NCI-H1436 (cell line): Measurements from ENCODE around the gene TRMU.

ENCODE experiments used
- DNase-seq: peaks from one replicate; lab custom pipeline; 2025; lab: John Stamatoyannopoulos, UW

TRMU gene

DNA sequence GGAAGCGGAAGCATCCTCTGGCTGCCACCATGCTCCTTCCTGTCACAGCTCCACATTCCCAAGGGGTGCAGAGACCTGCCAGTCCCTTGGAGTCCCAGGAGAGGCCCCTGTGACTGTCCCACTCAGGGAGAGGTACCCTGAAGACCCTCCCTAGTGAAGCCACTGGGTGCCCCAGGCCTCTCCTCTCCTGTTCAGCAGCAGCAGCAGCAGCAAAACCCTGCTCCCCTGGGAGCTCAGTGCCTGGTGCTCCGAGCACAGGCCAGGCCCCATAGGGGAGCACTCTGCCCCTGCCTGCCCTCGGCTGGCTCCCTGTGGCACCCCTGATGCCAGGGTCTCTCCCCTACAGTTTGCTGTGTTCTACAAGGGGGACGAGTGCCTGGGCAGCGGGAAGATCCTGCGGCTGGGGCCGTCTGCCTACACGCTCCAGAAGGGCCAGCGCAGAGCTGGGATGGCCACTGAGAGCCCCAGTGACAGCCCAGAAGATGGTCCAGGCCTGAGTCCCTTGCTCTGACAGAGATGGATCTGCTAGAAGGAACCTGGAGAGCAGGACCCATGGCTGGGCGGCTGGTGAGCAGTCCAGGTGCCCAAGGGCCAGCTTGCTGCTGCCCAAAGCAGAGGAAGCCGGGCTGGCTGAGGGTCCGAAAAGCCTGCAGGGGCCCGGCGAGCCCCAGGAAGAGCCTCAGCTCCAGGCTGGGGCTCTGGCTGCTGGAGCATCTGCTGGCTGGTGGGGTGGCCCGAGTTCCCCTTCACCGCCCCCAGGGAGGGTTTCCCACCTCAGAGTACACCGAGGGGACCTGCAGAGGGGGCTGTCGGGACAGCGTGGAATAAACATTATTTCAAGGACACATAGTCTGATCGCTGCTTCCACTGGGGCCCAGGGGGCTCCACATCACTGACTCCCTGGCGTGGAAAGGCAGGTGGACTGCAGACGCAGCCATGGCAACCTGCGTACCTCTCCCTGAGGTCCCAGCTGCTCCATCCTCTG is 21.3 kb downstream of the TRMU start:
- no peak for DNase-seq

DNA sequence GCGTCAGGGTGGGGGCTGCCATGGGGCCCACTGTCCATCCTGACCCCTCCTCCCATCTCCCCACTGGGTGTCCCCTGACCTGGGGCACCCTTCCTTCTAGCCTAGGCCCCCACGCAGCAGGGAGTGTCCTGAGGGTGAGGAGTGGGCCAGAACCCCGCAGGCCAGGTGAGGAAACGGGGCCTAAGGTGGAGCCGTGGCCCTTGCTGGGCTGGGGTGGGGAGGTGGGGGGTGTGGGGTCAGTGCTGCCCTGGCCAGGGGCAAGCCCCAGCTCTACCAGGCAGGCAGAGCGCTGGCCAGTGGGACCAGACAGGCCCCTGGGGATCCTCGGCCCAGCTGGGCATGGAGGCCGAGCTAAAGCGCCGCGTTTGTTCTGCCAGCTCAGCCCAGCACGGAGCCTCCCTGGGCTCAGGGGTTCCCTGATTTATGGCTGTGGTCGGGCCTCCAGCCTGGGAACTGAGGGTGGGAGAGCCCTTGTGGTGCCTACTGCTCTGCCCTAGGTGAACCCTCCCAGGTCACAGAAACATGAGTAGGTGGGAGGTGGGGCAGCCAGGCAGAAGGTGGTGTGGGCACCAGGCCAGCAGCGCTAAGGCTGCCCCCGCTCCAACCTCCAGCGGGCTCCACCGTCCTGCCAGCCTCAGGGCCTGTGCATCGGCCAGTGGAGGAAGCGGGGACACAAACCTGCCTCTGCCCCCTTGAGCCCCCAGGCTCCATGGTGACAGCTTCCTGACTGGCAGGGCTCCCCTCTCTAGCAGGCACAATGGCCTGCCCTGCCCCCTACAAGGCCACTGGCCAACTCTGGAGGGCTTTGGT is 22.4 kb downstream of the TRMU start:
- no peak for DNase-seq

DNA sequence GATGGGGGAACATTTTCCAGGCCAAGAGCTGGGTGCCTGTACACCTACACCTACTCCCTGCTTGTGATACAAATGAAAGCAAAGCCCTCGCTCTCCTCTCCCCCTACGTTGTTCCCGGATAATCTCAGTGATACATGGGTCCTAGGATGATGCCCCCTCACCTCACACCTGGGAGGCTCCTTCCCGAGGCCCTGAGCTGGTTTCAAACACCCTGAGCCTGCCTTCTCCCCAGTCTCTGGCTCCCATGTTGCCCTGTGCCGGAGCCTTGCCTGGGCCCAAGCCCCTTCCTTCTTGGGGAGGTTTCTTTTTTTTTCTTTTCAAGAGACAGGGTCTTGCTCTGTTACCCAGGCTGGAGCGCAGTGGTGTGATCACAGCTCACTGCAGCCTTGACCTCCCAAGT is 23.3 kb downstream of the TRMU start:
- DNase-seq, result no peak

DNA sequence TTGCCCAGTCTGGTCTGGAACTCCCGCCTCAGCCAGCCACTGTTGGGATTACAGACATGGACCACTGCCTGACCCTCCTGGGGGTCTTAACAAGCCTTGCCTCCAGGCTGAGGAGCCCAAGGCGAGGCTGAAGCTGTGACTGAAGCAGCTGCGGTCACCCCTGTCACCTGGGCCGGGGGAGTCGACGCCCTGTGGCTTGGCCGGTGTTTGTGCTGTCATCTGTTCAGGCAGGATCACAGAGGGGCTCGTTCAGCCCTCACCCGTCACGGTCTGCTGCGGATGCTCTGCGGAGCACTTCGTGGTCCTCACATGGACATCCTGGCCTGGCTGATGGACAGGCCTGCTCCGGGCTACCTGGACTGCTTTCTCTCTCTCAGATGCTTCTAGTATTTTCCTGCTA is 23.8 kb downstream of the TRMU start:
- DNase-seq, result no peak

DNA sequence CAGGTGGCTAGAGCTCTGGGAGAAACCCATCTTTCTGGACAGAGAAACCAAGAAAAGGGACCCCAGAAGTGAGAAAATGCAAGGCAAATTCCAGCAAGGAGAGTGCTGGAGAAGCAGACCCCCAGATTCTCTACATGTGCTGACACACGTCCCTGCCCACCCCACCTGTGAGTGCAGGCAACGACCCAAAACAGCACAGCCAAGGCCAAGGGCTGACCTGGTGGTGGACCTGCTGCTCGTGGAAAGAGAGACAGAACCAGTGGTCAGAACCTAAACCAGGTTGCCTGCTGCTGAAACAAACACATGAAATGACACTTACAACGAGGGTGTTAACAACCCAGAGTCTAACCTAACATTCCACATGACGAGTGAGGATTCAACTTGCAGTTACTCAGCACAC is 24.6 kb downstream of the TRMU start:
- DNase-seq, result no peak

DNA sequence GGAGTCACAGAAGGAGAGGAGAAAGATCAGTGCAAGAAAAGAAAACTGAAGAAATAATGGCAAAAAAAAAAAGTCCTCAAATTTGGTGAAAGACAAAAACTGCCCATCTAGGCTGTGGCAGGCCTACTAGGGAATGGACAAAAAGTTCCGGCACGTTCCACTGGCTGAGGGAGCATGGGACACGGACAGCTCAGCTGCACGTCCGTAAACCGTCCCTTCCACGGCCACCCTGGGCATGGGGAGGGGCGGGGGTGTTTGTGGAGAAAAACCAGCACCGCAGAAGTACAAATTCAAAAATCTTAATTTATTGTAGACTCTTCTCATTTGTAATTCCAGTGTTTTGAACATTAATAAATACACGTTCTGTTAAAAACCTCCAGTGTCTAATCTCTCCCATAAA is 25.4 kb downstream of the TRMU start:
- no peak for DNase-seq

DNA sequence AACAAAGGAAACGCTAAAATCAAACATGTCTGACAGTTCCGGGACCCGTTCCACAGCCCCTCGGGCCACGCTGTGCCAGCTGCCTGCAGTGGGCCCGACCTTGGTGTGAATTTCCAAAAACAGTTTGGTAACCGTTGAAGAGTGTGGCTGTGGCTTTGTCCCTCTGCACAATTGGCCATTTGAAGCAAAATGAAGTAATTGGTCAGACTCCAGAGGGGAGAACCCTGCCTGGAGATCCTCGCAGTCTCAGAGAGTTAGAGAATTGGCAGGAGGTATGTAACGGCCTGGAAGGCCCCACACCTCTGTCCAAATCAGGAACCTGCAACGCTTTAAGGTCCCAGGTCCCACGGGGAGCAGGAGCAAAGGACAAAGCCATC is 26.3 kb downstream of the TRMU start:
- no peak for DNase-seq

DNA sequence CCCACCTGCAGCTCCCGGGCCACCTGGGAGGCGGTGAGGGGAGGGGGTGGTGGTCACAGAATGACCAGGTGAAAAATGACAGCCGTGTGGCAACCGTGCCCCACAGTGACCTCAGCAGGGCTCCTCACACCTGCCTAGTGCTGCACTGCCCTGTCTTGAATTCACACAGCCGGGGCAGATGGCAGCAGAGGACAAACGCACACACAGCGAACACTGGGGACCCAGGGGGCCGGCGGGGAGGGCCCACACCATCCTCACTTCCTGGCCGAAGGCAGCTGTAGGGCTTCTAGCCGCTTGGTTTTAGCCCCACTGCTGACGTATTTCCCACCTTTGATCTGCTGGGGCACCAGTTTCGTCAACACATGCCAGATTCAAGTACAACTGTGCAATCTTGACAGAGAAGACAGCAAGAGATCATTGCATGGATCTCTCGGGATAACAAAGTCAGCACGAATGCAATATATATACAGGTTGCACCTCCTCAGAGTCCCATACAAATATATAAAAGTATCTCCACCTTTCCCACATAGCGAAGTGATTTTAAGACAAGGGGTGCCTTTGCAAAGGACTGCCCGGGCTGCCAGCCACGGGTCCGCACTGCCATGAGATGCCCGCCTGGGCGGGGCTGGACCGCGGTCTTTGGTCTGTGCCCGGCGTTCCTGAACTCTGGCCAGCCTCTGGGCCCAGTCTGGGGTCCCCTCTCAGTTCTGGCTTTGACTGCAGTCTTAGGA is 26.9 kb downstream of the TRMU start:
- DNase-seq, result no peak

DNA sequence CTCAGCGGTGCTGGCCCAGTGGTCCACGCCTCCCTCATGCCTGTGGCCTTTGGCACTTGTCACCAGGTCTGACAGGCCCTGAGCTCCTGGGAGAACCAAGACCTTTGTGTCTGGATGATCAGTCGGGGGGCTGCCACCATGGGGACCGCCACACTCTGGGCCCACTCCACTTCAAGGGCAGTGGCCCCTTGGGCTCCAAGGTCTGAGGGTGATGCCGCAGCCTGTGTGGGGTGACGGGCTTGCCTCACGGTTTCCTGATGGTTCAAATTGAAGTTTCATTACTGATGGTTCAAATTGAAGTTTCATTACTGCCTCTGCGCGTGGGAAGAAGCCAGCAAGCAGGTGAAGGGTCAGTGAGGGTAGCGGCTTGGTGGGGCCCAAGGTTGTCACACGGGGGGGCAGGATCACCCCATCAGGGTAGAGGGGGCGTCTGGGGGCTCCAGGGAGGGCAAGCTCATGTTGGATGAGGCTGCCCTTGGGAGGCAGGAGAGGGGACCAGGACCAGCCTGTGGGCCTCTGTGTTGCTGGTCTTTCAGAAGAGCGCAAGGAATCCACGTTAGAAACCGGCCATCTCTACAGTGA is 27.5 kb downstream of the TRMU start:
- DNase-seq, result no peak

DNA sequence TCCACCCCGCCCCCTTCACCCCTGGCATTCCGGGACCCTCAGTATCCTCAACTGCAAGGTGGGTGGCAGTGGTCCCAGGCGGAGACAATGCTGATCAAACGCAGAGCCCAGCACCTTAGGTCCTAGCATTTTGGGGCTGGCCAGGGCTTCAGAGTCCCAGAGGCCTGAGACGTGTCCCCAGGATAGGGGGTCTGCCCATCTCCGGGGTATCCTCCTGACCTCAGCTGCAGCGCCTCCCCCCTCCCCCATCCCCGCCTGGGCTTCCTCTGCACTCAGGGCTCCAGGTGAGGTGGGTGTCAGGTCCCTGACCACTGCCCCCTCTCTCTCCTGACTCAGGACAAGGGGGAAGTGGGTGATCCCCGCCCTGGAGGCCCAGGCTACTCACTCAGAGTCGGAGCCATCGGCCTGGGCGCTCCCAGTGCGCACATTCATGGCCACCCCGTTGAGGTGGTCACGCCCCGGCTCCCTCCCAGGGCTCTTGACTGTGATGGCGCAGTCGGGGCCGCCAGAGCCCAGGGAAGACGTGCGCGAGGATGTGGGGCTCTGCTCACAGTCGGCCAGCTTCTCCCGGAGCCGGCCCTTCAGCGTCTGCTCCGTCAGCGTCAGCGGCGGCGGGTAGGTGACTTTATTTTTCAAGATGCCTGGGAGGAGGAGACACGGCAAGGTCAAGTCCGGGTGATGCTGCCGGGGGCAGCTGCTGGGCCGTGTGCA is 28.3 kb downstream of the TRMU start:
- no peak for DNase-seq

DNA sequence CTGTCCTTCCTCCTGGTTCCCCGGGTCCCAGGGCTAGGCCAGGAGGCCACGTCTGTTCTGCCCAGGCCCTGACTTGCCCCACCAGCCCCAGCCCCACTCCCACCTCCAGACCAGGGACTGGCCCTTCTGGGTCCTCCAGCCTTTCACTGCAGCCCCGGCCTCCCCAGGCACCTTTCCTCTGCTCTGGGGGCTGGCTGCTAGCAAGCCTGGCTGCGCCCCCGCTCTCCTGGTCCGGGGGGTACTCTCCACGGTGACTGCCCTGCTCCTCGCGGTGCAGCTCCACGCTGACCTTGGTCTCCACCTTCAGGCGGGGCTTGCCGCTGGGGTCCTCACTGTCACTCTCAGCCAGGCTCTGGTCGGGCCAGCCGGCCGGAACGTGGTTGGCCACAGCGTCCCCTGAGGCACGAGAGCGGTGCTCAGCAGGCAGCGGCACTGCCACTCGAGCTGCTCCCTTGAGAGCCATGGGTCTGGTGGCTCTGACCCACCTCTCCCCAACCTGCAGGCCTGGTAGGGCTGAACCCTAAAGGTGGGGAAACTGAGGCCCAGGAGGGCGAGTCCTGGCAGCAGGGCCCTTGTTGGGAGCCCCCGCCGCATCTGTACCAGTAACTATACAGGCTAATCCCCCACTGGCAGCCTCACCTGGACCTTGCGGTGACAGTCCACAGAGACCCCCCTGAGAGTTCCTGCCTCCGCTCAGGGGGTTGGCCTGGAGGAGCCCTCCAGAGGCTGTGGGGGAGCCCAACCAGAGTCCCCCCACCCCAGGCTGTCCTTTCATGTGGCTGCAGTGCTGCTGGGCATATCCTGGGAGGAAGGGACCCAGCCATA is 29.0 kb downstream of the TRMU start:
- DNase-seq, result no peak

DNA sequence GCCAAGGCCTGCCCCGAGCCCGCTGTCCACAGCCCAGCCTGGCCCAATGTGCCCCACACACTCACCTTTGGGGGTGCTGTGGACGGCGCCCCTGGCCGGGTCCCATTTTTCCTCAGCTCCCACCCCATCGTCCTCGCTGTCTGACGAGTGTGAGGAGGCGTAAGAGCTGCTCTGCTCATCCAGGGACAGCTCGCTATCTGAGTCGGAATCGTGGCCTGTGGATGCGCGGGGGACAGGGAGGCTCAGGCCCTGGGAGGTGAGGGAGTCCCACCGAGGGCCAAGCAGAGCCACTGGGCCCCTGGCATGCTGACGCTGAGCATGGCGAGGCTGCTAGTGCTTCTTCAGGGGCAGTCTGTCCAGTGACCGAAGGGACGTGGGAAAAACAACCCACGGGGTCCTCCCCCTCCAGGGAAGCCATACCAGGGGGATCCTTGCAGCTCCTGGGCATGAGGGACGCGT is 29.7 kb downstream of the TRMU start:
- DNase-seq, result no peak

DNA sequence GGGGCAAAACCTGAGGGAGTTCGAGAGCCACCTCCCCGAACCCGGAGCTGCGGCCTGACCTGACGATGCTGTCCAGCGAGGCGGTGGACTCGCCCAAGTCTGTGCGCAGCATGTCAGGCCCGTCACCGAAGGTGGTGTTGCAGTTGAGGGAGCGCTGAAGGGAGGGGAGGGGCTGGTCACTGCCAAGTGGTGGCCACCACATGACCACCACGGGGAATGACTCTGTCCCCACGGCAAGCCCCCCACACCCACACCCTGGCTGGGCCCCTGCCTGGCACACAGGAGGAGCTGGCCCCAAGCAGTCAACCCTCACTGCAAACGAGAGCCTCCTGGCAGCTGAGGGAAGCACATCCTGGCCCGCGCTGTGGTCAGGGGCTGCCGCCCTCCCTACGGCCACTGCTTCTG is 30.8 kb downstream of the TRMU start:
- no peak for DNase-seq

DNA sequence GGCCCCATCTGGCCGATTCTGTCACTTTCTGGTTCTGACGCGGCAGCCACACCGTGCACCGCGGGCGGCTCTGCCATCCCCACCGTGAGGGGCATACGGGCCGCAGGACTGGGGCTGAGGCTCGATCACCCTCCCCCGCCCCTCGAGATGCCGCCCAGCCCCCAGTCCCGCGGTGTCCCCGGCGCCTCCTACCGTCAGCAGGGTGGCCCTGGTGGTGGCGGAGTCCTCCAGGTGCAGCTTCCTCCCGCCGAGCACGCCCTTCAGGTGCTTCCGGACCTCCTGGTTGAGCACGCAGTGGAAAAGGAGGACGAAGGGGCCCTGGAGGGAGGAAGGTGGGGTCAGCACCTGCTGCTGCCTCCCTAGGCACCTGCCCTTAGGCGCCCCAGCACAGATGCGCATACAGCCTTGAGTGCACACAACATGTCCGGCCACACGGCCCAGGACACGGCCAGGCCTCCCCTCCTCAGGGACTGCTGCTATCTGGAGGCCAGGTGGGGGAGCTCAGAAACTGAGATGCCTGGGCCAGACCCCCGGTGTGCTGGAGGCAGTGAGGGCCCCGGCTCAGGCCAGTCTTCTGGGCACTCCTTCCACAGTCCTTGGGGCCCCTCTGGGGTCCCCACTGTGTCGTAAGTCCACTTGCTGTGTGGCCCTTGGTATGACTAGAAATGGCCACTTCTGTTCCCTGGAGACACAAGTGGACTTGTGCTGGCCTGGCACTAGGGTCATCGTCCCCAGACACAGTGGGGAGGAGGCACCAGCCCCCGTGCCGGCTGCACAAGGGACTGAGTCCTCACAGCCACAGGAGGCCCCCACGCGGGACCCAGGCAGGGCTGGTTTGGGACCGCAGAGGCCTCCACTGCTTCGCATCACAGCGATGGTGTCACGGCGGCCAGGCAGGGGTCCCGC is 31.5 kb downstream of the TRMU start:
- peak; percentile 16 for DNase-seq

DNA sequence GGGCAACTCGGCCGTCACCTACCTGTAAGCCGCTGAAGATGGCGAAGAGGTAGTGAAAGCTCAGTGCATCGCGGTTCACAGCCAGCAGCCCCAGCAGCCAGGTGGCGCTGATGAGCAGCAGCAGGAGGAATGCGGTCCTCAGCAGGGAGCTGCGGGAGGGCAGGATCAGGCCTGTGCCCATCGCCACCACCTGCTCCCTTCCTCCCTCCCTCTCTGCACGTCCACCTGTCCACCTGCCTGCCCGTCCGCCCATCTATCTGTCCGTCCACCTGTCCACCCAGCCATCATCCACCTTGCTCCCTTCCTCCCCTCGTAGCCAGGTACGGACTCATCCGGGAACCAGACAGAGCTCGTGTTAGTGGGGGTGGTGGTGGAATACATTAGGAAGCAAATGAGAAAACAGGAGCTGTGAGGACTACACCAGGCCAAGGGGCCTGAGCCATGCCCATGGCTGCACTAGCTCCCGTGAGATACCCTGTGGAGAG is 32.2 kb downstream of the TRMU start:
- DNase-seq, result peak; percentile 44

DNA sequence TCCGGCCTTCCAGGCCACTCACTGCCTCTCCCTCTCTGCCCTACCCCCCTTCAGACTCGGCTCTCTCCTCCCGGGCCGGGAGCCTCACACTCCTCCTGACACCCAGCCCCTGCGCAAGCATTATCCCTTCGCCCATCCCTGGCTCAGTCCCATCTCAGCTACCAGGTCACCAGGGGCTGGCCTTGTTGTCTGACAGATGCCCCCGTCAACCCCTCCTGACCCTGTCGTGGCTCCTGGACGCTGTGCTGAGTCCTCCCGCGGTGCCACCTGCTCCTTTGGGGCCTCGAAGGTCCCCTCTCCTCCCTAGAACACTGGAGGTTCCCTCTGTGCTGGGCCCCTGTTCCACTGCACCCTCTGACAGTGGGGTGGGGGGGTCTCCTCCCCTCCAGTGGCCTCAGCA is 32.9 kb downstream of the TRMU start:
- DNase-seq, result no peak

DNA sequence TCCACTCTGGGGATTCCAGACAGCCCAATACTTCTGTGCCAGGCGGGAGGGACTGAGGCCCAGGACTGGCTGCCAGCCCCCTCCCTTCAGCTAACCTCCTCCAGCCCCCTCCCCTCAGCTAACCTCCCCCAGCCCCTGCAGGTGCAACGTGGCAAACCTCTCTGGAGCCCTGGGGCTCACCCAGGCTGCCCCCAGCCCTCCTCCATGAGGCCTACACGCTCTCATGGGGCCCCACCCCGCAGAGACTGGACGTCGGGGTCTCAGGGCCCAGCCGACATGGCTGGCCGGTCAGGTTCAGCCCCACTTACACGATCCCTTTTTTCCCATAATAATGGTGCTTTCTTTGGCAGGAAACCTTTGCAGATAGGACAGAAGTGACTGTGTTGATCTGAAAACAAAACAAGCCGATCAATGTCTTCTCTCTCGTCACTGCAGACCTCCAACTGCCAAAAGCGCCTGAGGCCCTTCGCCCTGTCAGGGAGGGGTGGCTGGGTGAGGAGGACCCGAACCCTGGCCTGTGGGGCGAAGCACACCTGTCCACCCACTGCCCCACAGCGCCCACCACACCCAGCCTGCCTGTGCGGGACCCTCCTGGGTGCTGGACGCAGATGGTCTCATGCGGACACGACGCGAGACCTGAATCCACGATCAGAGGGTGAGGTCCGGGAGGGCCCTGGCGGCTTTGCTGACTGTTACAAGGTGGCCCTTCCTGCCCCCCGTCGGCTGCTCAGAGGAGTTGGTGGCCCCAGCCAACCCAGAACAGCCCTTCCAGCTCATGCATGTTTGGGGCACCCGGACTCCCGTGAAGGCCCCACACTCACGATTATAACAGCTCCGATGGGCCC is 33.6 kb downstream of the TRMU start:
- DNase-seq, result no peak
